Measurements from ENCODE around the gene ERBB2. TPM values are rescaled to one million over a fixed set of nuclear protein-coding genes. Genes with fewer than 3 reads are reported as not detected.

The ERBB2 gene
- total RNA-seq, 4 donors from 2014 or later: 144 to 192 (median 173) TPM

DNA sequence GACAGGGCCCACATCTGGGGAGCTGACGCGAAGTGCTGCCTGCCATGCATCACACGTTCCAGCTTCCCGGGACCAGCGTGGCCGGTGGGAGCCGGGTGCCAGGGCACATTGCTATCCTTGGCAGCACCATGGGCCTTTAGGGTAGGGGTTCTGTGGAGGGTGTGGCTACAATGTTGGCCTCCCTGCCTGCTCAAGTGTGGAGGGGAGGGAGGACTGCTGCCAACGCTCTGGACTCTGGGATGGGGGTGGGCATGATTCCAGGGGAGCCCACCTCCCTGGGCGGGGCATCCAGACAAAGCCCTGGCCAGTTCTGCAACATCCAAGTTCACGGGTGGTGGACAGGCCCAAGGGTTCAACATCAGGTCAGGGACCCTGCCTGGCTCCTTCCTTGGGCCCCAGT lies 51.8 kb downstream of the ERBB2 start:
- 28% methylated on average over 10 of the region's 10 CpGs for WGBS
- H3K36me3 ChIP-seq: peaks cover 3% of the 10 kb centered on the region
- no peak for DNase-seq (ENCODE audit: low spot score in 2 of 2)

DNA sequence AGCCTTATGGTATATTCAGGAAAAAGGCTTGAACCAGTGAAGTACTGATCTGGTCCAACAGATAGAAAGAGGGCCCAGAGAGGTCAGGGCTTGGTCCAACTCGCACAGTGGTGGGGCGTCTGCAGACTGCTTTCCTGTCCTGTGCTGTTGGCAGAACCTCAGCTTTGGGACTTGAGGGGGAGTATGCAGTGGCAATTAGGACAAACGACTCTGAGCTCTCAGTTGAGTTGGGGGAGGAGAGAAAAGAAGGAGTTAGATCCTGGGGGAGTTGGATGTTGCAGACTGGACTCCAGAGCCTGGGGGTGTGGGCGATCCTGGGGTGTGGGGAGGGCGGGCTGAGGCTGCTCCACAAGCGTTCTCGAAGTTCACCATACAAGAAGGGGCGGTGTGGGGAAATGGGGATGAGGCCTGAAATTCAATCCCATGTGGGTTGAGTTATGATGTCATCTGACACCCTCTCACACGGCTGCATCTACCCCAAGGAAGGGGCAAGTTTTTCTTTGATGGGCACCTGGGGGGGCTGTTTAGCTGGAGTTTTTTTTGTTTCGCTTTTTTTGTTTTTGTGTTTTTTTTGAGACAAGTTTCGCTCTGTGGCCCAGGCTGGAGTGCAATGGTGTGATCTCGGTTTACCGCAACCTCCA lies 52.5 kb downstream of the ERBB2 start:
- Histone ChIP-seq H3K4me1 (peaks cover 33% of the 10 kb centered on the region), H3K36me3 (peaks cover 3% of the 10 kb centered on the region), H3K9me3 (no peaks in the 10 kb centered on the region), H3K4me3 (no peak overlapping the region), H3K27me3 (no peaks in the 10 kb centered on the region), H3K27ac (no peak overlapping the region)
- WGBS: 74% methylated on average over 13 of the region's 13 CpGs
- no peak for DNase-seq (ENCODE audit: low spot score in 2 of 2)
- TF ChIP-seq, protein P1, sequence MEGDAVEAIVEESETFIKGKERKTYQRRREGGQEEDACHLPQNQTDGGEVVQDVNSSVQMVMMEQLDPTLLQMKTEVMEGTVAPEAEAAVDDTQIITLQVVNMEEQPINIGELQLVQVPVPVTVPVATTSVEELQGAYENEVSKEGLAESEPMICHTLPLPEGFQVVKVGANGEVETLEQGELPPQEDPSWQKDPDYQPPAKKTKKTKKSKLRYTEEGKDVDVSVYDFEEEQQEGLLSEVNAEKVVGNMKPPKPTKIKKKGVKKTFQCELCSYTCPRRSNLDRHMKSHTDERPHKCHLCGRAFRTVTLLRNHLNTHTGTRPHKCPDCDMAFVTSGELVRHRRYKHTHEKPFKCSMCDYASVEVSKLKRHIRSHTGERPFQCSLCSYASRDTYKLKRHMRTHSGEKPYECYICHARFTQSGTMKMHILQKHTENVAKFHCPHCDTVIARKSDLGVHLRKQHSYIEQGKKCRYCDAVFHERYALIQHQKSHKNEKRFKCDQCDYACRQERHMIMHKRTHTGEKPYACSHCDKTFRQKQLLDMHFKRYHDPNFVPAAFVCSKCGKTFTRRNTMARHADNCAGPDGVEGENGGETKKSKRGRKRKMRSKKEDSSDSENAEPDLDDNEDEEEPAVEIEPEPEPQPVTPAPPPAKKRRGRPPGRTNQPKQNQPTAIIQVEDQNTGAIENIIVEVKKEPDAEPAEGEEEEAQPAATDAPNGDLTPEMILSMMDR (IDR thresholded peaks at IDR 0.05): no peak
- TF ChIP-seq POLR2A (IDR thresholded peaks at IDR 0.05) (no peak), EP300 (IDR thresholded peaks at IDR 0.05) (no peak), POLR2AphosphoS5 (IDR thresholded peaks at IDR 0.05) (no peak)

More for the DNA sequence above, 51.8 kb downstream of the ERBB2 start:
- H3K9me3 ChIP-seq: no peaks in the 10 kb centered on the region
- no peaks in the 10 kb centered on the region for H3K27me3 ChIP-seq
- no peak for TF ChIP-seq POLR2AphosphoS5 (IDR thresholded peaks at IDR 0.05)
- no peak for TF ChIP-seq EP300 (IDR thresholded peaks at IDR 0.05)
- TF ChIP-seq POLR2A (IDR thresholded peaks at IDR 0.05): no peak
- TF ChIP-seq, protein P1 (IDR thresholded peaks at IDR 0.05): no peak
- no peak overlapping the region for H3K27ac ChIP-seq
- H3K4me3 ChIP-seq: no peak overlapping the region
- H3K4me1 ChIP-seq: peaks cover 33% of the 10 kb centered on the region

DNA sequence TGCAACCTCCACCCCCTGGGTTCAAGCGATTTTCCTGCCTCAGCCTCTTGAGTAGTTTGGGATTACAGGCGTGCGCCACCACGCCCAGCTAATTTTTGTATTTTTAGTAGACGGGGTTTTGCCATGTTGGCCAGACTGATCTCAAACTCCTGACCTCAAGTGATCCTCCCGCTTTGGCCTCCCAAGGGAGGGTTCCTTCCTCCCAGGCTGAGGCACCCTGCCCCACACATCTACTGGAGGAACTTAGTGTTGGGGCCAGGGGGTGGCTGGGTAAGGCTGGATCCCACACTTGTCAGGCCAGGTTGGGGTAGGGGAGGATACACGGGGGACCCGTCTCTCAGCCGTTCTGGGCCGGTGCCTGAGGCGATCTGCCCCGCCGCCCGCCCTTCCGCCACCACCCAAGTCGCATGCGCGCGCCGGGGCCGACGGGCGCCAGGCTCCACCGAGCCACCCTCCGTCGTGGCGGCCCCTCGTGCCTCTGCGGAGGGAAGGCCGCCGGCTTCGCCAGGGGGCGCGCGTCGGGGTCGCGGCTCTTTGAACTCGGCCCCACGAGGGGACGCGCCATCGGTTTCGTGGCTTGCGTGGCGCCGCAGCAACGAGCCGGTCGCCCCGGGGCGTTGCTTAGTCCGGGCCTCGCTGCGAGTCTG lies 53.8 kb downstream of the ERBB2 start:
- Histone ChIP-seq H3K4me3 (peak overlapping the region; percentile 62), H3K36me3 (no peaks in the 10 kb centered on the region), H3K9me3 (no peaks in the 10 kb centered on the region), H3K27me3 (no peaks in the 10 kb centered on the region), H3K27ac (peak overlapping the region; percentile 87), H3K4me1 (peaks cover 33% of the 10 kb centered on the region)
- WGBS: 46% methylated on average over 6 of the region's 55 CpGs
- no peak for TF ChIP-seq POLR2A (IDR thresholded peaks at IDR 0.05)
- TF ChIP-seq, protein P1 (IDR thresholded peaks at IDR 0.05): no peak
- TF ChIP-seq EP300 (IDR thresholded peaks at IDR 0.05): no peak
- TF ChIP-seq POLR2AphosphoS5 (IDR thresholded peaks at IDR 0.05): no peak
- DNase-seq (ENCODE audit: low spot score in 2 of 2): no peak

DNA sequence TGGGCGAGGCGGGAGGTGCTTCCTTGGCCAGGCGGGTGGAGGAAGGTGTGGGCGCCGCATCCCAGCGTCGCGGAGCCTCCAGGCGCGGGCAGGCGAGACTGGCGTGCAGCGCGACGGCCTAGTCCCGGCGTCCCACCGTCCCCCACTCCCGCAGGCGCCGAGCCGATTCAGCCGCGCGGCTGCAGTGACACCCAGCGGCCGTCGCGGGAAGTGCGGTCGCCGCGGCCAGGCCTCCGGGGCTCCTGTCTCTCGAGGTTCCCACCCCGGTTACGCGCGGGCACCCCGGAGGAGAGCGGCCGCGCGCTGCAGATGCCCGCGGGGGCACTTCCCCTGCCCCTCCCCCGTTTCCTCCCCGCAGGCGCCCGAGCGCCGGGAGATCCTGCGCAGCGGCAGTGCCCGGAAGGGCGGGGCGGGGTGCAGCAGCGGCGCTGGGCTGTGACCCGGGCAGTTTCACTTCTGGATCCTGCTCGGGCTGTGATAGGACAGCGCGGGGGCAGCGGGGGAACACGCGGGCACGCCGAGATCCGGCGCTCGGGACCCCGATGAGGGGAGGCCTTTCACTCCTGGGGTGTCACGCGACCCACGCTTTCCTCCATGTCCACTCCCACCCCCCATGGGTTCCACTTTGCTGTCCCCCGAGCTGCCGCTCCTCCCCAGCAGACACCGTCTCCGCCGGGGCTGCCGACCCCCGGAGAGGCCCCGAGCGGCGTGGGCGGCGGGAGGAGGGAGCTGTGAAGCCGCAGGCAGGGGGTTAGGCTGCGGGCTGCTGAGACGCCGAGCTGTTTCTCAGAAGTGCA lies 54.5 kb downstream of the ERBB2 start:
- H3K4me1 ChIP-seq: peaks cover 33% of the 10 kb centered on the region
- no peaks in the 10 kb centered on the region for H3K27me3 ChIP-seq
- peak; percentile 92 for DNase-seq (ENCODE audit: low spot score in 2 of 2)
- H3K9me3 ChIP-seq: no peaks in the 10 kb centered on the region
- H3K4me3 ChIP-seq: peak overlapping the region; percentile 62
- 0% methylated on average over 14 of the region's 91 CpGs for WGBS
- no peaks in the 10 kb centered on the region for H3K36me3 ChIP-seq
- TF ChIP-seq, protein P1 (IDR thresholded peaks at IDR 0.05): peak; percentile 98 to 99
- TF ChIP-seq POLR2AphosphoS5 (IDR thresholded peaks at IDR 0.05) (peak in 2 of 3 donors; percentile 15 to 56), POLR2A (IDR thresholded peaks at IDR 0.05) (peak in 1 of 2 donors; percentile 51), EP300 (IDR thresholded peaks at IDR 0.05) (no peak)
- H3K27ac ChIP-seq: peak overlapping the region; percentile 87

All from suprapubic skin (tissue), 4 donors.